Glutamatergic neuron (in vitro differentiated cells): ENCODE data around the gene SERHL2. TPM values are rescaled to one million over a fixed set of nuclear protein-coding genes. Genes with fewer than 3 reads are reported as not detected.
"Not testable (repeated sequence)": the region's sequence is repeated elsewhere in the genome, so short reads cannot be mapped to it uniquely, and the experiment has no call there.

ENCODE experiments used
- DNase-seq: peaks from one replicate; pipeline ENCODE4 v3.0.0; 2022
- H3K27ac Mint-ChIP-seq: one replicate; pipeline ENCODE4 v1.8.0; 2020; ENCODE audit warnings: mild to moderate bottlenecking, mixed read lengths, inconsistent platforms; ENCODE audit not compliant: unreplicated experiment
- H3K27me3 Mint-ChIP-seq: one replicate; pipeline ENCODE4 v1.8.0; 2020; ENCODE audit warnings: mild to moderate bottlenecking, moderate library complexity, mixed read lengths, inconsistent platforms; ENCODE audit not compliant: unreplicated experiment
- H3K36me3 Mint-ChIP-seq: one replicate; pipeline ENCODE4 v1.8.0; 2020; ENCODE audit warnings: mild to moderate bottlenecking, mixed read lengths, inconsistent platforms; ENCODE audit not compliant: unreplicated experiment
- H3K4me1 Mint-ChIP-seq: one replicate; pipeline ENCODE4 v1.8.0; 2020; ENCODE audit warnings: mild to moderate bottlenecking, low read depth, mixed read lengths, inconsistent platforms; ENCODE audit not compliant: unreplicated experiment
- H3K4me3 Mint-ChIP-seq: one replicate; pipeline ENCODE4 v1.8.0; 2020; ENCODE audit warnings: mild to moderate bottlenecking, mixed read lengths, inconsistent platforms; ENCODE audit not compliant: unreplicated experiment
- H3K9me3 Mint-ChIP-seq: one replicate; pipeline ENCODE4 v1.8.0; 2020; ENCODE audit warnings: mild to moderate bottlenecking, moderate library complexity, mixed read lengths, inconsistent platforms; ENCODE audit not compliant: unreplicated experiment
- CTCF ChIP-seq: fragments of 200-600 bp; sonication (generic); IDR thresholded peaks from one replicate; pipeline ENCODE4 v1.5.0; 2021; ENCODE audit not compliant: partially characterized antibody, unreplicated experiment
- total RNA-seq: library from RNA; stranded (reverse); fragmentation: NEBNext Ultra II Directional; extraction: Animal tissue kit (Norgen Biotek cat#: 25700); gene quantifications from one replicate; pipeline ENCODE4 v1.2.1, GENCODE V29; 2021; ENCODE audit not compliant: unreplicated experiment

SERHL2 gene
- total RNA-seq, 1 donor from 2014 or later: 4.4 TPM

- no peak overlapping the region for H3K27ac Mint-ChIP-seq
- TF ChIP-seq CTCF: no peak
- peaks cover 3% of the 10 kb centered on the region for H3K9me3 Mint-ChIP-seq
- H3K4me1 Mint-ChIP-seq: no peaks in the 10 kb centered on the region
- no peaks in the 10 kb centered on the region for H3K36me3 Mint-ChIP-seq
- no peaks in the 10 kb centered on the region for H3K27me3 Mint-ChIP-seq
- H3K4me3 Mint-ChIP-seq: no peak overlapping the region
- DNase-seq: no peak
These were observed 10.9 kb downstream of the SERHL2 start for GRCh38 chr22:42564699-42565098.

- H3K27ac Mint-ChIP-seq: no peak overlapping the region
- H3K27me3 Mint-ChIP-seq: no peaks in the 10 kb centered on the region
These were observed 12.2 kb downstream of the SERHL2 start for GRCh38 chr22:42565956-42566355.

GRCh38 chr22:42567950-42568349 is 14.2 kb downstream of the SERHL2 start:
- H3K27me3 Mint-ChIP-seq, H3K36me3 Mint-ChIP-seq, H3K27ac Mint-ChIP-seq, H3K4me1 Mint-ChIP-seq, DNase-seq, H3K4me3 Mint-ChIP-seq, H3K9me3 Mint-ChIP-seq: not testable (repeated sequence)

More at GRCh38 chr22:42565956-42566355, 12.2 kb downstream of the SERHL2 start:
- Mint-ChIP-seq H3K4me1 (no peaks in the 10 kb centered on the region), H3K9me3 (peaks cover 2% of the 10 kb centered on the region), H3K36me3 (no peaks in the 10 kb centered on the region), H3K4me3 (no peak overlapping the region)
- no peak for DNase-seq
- no peak for TF ChIP-seq CTCF

DNA sequence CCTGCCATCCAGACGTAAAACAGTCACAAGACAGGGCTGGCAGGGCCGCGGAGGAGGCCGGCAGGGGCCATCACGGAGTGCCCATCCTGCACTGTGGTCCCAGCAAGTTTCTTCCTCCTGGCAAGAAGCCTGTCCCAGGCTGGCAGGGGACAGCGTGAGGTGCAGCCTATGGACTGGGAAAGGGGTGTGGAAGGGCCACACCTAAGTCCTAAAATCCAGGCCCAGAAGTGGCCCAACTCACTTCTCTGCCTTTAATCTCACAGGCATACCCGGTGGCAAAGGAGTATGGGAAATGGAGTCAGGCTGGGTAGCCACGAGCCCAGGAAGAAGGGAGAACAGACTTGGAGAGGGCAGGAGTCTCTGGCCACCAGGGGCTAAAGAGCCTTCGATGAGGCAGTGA is 16.8 kb downstream of the SERHL2 start:
- not testable (repeated sequence) for H3K27ac Mint-ChIP-seq, H3K27me3 Mint-ChIP-seq, H3K36me3 Mint-ChIP-seq, H3K4me3 Mint-ChIP-seq, H3K4me1 Mint-ChIP-seq, H3K9me3 Mint-ChIP-seq, DNase-seq

- H3K4me1 Mint-ChIP-seq, H3K27ac Mint-ChIP-seq, H3K36me3 Mint-ChIP-seq, H3K4me3 Mint-ChIP-seq, DNase-seq, H3K9me3 Mint-ChIP-seq, H3K27me3 Mint-ChIP-seq: not testable (repeated sequence)
These were observed 17.3 kb downstream of the SERHL2 start for GRCh38 chr22:42571068-42571467.

GRCh38 chr22:42574046-42574445 is 20.3 kb downstream of the SERHL2 start:
- not testable (repeated sequence) for DNase-seq, H3K4me1 Mint-ChIP-seq, H3K9me3 Mint-ChIP-seq, H3K27me3 Mint-ChIP-seq, H3K27ac Mint-ChIP-seq, H3K36me3 Mint-ChIP-seq, H3K4me3 Mint-ChIP-seq

DNA sequence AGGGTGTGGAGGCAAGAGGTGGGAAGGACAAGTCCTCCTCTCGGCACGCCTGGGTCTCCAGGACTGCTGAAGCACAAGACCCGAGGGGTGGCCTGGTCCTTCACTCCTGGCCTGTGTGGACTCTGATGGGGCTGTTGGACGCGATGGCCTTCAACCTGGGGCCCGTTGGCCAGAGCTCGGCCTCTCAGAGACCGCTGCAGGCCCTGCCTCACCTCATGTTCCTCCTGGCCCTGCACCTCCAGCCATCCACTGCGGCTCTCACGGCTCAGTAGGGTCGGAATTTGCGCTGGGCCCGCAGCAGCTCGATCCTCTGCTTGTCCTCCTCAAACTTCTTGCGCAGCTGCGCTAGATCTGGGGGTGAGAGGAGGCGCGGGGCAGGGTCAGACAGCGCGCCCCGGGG is 20.7 kb downstream of the SERHL2 start:
- not testable (repeated sequence) for H3K4me1 Mint-ChIP-seq, H3K27me3 Mint-ChIP-seq, DNase-seq, H3K27ac Mint-ChIP-seq, H3K36me3 Mint-ChIP-seq, H3K9me3 Mint-ChIP-seq, H3K4me3 Mint-ChIP-seq

GRCh38 chr22:42575996-42576574 is 22.3 kb downstream of the SERHL2 start:
- not testable (repeated sequence) for H3K4me3 Mint-ChIP-seq, DNase-seq, H3K4me1 Mint-ChIP-seq, H3K36me3 Mint-ChIP-seq, H3K9me3 Mint-ChIP-seq, H3K27me3 Mint-ChIP-seq, H3K27ac Mint-ChIP-seq

- H3K4me3 Mint-ChIP-seq: not testable (repeated sequence)
These were observed 23.4 kb downstream of the SERHL2 start for GRCh38 chr22:42577141-42577540.

More at GRCh38 chr22:42577141-42577540, 23.4 kb downstream of the SERHL2 start:
- not testable (repeated sequence) for H3K36me3 Mint-ChIP-seq, H3K4me1 Mint-ChIP-seq, H3K9me3 Mint-ChIP-seq, DNase-seq, H3K27me3 Mint-ChIP-seq, H3K27ac Mint-ChIP-seq
